Activated CD4-positive, alpha-beta T cell treated with anti-CD3 and anti-CD28 coated beads, Interleukin-2, amount 50 U/mL, for 1 hour (primary cell): Measurements from ENCODE around the gene NCKIPSD.

Experiments
- DNase-seq: peaks from one replicate; pipeline ENCODE4 v3.0.0-alpha.2; 2020

The NCKIPSD gene

GRCh38 chr3:48696156-48696555, 10.4 kb upstream of the NCKIPSD start:
- DNase-seq = no peak

- DNase-seq = no peak
These were observed 9.7 kb upstream of the NCKIPSD start for GRCh38 chr3:48695393-48695753.

- no peak for DNase-seq
These were observed 9.1 kb upstream of the NCKIPSD start for GRCh38 chr3:48694610-48695392.

GRCh38 chr3:48693826-48694225, 8.1 kb upstream of the NCKIPSD start:
- DNase-seq = no peak

- DNase-seq = no peak
These were observed 6.8 kb upstream of the NCKIPSD start for GRCh38 chr3:48692551-48692950.

GRCh38 chr3:48690846-48691458, 5.2 kb upstream of the NCKIPSD start:
- DNase-seq = no peak

- no peak for DNase-seq
These were observed 3.7 kb upstream of the NCKIPSD start for GRCh38 chr3:48689384-48689783.

GRCh38 chr3:48688737-48689075, 3.0 kb upstream of the NCKIPSD start:
- DNase-seq = no peak

- DNase-seq = no peak
These were observed 2.5 kb upstream of the NCKIPSD start for GRCh38 chr3:48688032-48688736.

- no peak for DNase-seq
These were observed 1.5 kb upstream of the NCKIPSD start for GRCh38 chr3:48687220-48687678.

- no peak for DNase-seq
These were observed 964 bp upstream of the NCKIPSD start for GRCh38 chr3:48686538-48687219.

GRCh38 chr3:48685293-48685602, 467 bp downstream of the NCKIPSD start:
- no peak for DNase-seq

GRCh38 chr3:48684480-48685143, 1.1 kb downstream of the NCKIPSD start:
- DNase-seq = no peak

- no peak for DNase-seq
These were observed 1.7 kb downstream of the NCKIPSD start for GRCh38 chr3:48684054-48684349.

- DNase-seq = no peak
These were observed 2.9 kb downstream of the NCKIPSD start for GRCh38 chr3:48682786-48683185.

GRCh38 chr3:48681974-48682610, 3.6 kb downstream of the NCKIPSD start:
- no peak for DNase-seq

GRCh38 chr3:48681541-48681880, 4.2 kb downstream of the NCKIPSD start:
- DNase-seq = no peak

GRCh38 chr3:48680811-48681540, 4.7 kb downstream of the NCKIPSD start:
- no peak for DNase-seq

- no peak for DNase-seq
These were observed 6.0 kb downstream of the NCKIPSD start for GRCh38 chr3:48679411-48680391.

GRCh38 chr3:48678566-48679380, 6.9 kb downstream of the NCKIPSD start:
- DNase-seq = no peak
